HCT116 (cell line): ENCODE data around the gene PLEKHH2. TPM values are rescaled to one million over a fixed set of nuclear protein-coding genes. Genes with fewer than 3 reads are reported as not detected.

Experiments used
- ATAC-seq: fragments of 200-7000 bp; cut with Tn5 transposase; 2 replicates; pipeline ENCODE4 v1.9.1; 2020; ENCODE audit warnings: mild to moderate bottlenecking, moderate library complexity
- BruUV-seq: library from RNA; stranded (reverse); fragments of 400-500 nt; replicated peaks from 2 replicates; lab custom pipeline; 2021; lab: Mats Ljungman, UMichigan
- CTCF ChIA-PET: fragments of 300-600 bp; sonication (Branson Sonifier 250); formaldehyde crosslinking; loops from one replicate; lab custom pipeline; 2021; ENCODE audit warnings: antibody characterized with exemption; lab: Charles Lee
- POLR2A ChIA-PET: fragments of 300-600, 350-600 bp; sonication (Branson Sonifier 250); formaldehyde crosslinking; loops from one replicate; lab custom pipeline; 2021; ENCODE audit warnings: antibody characterized with exemption; lab: Charles Lee
- RAD21 ChIA-PET, 2 experiments: fragments of 300-600 bp; sonication (Branson Sonifier 250); formaldehyde crosslinking; loops; one replicate each; lab custom pipeline; 2023; ENCODE audit warnings: low total read pairs in 2 of 2; ENCODE audit not compliant: uncharacterized antibody in 2 of 2, unreplicated experiment in 2 of 2, low non-redundant PET in 1 of 2; lab: Charles Lee
- DNase-seq: peaks from one replicate; pipeline ENCODE4 v3.0.0-alpha.2; 2010; ENCODE audit warnings: low read depth, low spot score
- H2AFZ ChIP-seq: fragments of 200-600 bp; shearing (Covaris generic), sonication (generic); 2 replicates; pipeline ENCODE4 v1.6.1; 2017; ENCODE audit warnings: low read depth, mixed run types, mixed read lengths, antibody characterized with exemption, low read length; ENCODE audit not compliant: poor library complexity, severe bottlenecking
- H3K27ac ChIP-seq: 2 replicates; pipeline ENCODE4 v1.5.1; 2012; ENCODE audit warnings: low read depth, low read length
- H3K27me3 ChIP-seq: fragments of 200-600 bp; sonication (generic); 2 replicates; pipeline ENCODE4 v1.6.1; 2016; ENCODE audit warnings: mixed run types, low read length, mixed read lengths; ENCODE audit not compliant: insufficient read depth
- H3K36me3 ChIP-seq, 2 experiments: fragments of 200-500 bp in 1 of 2; fragments of 200-600 bp in 1 of 2; sonication (Bioruptor generic) in 1 of 2; sonication (generic) in 1 of 2; 2 replicates each; pipeline versions ENCODE4 v1.5.1 to v1.6.1; 2014 to 2016; ENCODE audit warnings: low read length in 2 of 2, inconsistent platforms in 1 of 2, mixed read lengths in 1 of 2, mixed run types in 1 of 2; ENCODE audit not compliant: insufficient read depth in 2 of 2, control insufficient read depth in 1 of 2
- H3K4me1 ChIP-seq, 2 experiments: fragments of 200-600 bp in 1 of 2; sonication (generic) in 1 of 2; 2 replicates each; pipeline versions ENCODE4 v1.5.1 to v1.6.1; 2012 to 2017; ENCODE audit warnings: low read length in 2 of 2, inconsistent platforms in 1 of 2, mild to moderate bottlenecking in 1 of 2, mixed read lengths in 1 of 2, mixed run types in 1 of 2, moderate library complexity in 1 of 2; ENCODE audit not compliant: insufficient read depth in 2 of 2, control insufficient read depth in 1 of 2
- H3K4me2 ChIP-seq: fragments of 200-600 bp; sonication (generic); 2 replicates; pipeline ENCODE4 v1.6.1; 2017; ENCODE audit warnings: mixed run types, low read length, mixed read lengths
- H3K4me3 ChIP-seq, 2 experiments: fragments of 200-600 bp in 1 of 2; sonication (generic) in 1 of 2; replicated peaks in 1 of 2; 2 replicates each; pipeline ENCODE4 v1.5.1; 2011 to 2016; ENCODE audit warnings: low read length in 2 of 2, control low read depth in 1 of 2, low read depth in 1 of 2, mild to moderate bottlenecking in 1 of 2, mixed read lengths in 1 of 2, mixed run types in 1 of 2
- H3K79me2 ChIP-seq: fragments of 200-600 bp; sonication (generic); 2 replicates; pipeline ENCODE4 v1.6.1; 2017; ENCODE audit warnings: mild to moderate bottlenecking, mixed run types, low read length, moderate library complexity, mixed read lengths; ENCODE audit not compliant: insufficient read depth
- H3K9ac ChIP-seq: fragments of 200-600 bp; sonication (generic); 2 replicates; pipeline ENCODE4 v1.6.1; 2016; ENCODE audit warnings: low read length, mixed read lengths
- H3K9me2 ChIP-seq: fragments of 200-600 bp; sonication (generic), shearing (Covaris generic); 2 replicates; pipeline ENCODE4 v1.6.1; 2017; ENCODE audit warnings: mixed run types, mild to moderate bottlenecking, moderate library complexity; ENCODE audit not compliant: insufficient read depth
- H3K9me3 ChIP-seq, 2 experiments: fragments of 200-500 bp in 1 of 2; fragments of 200-600 bp in 1 of 2; sonication (Bioruptor generic) in 1 of 2; sonication (generic) in 1 of 2; 2 replicates each; pipeline ENCODE4 v1.6.1; 2014 to 2017; ENCODE audit warnings: low read length in 2 of 2, mixed read lengths in 2 of 2, inconsistent platforms in 1 of 2, low read depth in 1 of 2, mild to moderate bottlenecking in 1 of 2, mixed run types in 1 of 2, moderate library complexity in 1 of 2; ENCODE audit not compliant: control insufficient read depth in 1 of 2, insufficient read depth in 1 of 2
- H4K20me1 ChIP-seq: fragments of 200-600 bp; sonication (generic), shearing (Covaris generic); 2 replicates; pipeline ENCODE4 v1.6.1; 2017; ENCODE audit warnings: mixed run types, mild to moderate bottlenecking, moderate library complexity; ENCODE audit not compliant: insufficient read depth
- ATF3 ChIP-seq: IDR thresholded peaks from 2 replicates; pipeline ENCODE4 v1.6.1; 2012
- CBX3 ChIP-seq: IDR thresholded peaks from 2 replicates; pipeline ENCODE4 v1.6.1; 2012; ENCODE audit warnings: low read depth
- CEBPB ChIP-seq: IDR thresholded peaks from 2 replicates; pipeline ENCODE4 v1.6.1; 2012; ENCODE audit warnings: low read depth
- ELF1 ChIP-seq: IDR thresholded peaks from 2 replicates; pipeline ENCODE4 v1.6.1; 2012; ENCODE audit warnings: low read depth, borderline replicate concordance
- EZH2phosphoT487 ChIP-seq: fragments of 200-600 bp; IDR thresholded peaks from 2 replicates; pipeline ENCODE4 v1.6.1; 2018; ENCODE audit warnings: antibody characterized with exemption, borderline replicate concordance
- FOSL1 ChIP-seq: IDR thresholded peaks from 2 replicates; pipeline ENCODE4 v1.6.1; 2012; ENCODE audit warnings: low read depth
- POLR2A ChIP-seq: IDR thresholded peaks from 2 replicates; pipeline ENCODE4 v1.7.0; 2011; ENCODE audit warnings: borderline replicate concordance; ENCODE audit not compliant: insufficient read depth, insufficient read length; ENCODE audit errors: extremely low read depth
- POLR2AphosphoS5 ChIP-seq: IDR thresholded peaks from 2 replicates; pipeline ENCODE4 v1.6.1; 2011; ENCODE audit warnings: mild to moderate bottlenecking, low read depth, low read length, moderate library complexity
- RAD21 ChIP-seq: IDR thresholded peaks from 2 replicates; pipeline ENCODE4 v1.6.1; 2012; ENCODE audit warnings: low read depth, mild to moderate bottlenecking
- SIN3A ChIP-seq: IDR thresholded peaks from 2 replicates; pipeline ENCODE4 v1.6.1; 2012; ENCODE audit warnings: low read depth
- SP1 ChIP-seq: IDR thresholded peaks from 2 replicates; pipeline ENCODE4 v1.6.1; 2012; ENCODE audit warnings: low read depth
- TCF7L2 ChIP-seq: IDR thresholded peaks from 2 replicates; pipeline ENCODE4 v1.7.0; 2011; ENCODE audit warnings: borderline replicate concordance, inconsistent platforms; ENCODE audit not compliant: insufficient read depth, insufficient read length; ENCODE audit errors: extremely low read depth
- YY1 ChIP-seq: IDR thresholded peaks from 2 replicates; pipeline ENCODE4 v1.6.1; 2011; ENCODE audit warnings: low read length, low read depth, moderate library complexity, mild to moderate bottlenecking; ENCODE audit not compliant: insufficient replicate concordance; ENCODE audit errors: extremely low read depth
- ZFX ChIP-seq: fragments of 450-650 bp; IDR thresholded peaks from 2 replicates; pipeline ENCODE4 v1.6.1; 2017
- ZNF274 ChIP-seq: fragments of 200-500 bp; sonication (Bioruptor generic); IDR thresholded peaks from 2 replicates; pipeline ENCODE4 v1.6.1; 2014; ENCODE audit warnings: mild to moderate bottlenecking, low read depth, low read length, inconsistent platforms
- intact Hi-C: fragments of 100-400 bp; cut with micrococcal nuclease; formaldehyde crosslinking; loops from 2 replicates; pipeline ENCODE4 v1.10.0; 2022
- total RNA-seq: library from RNA; stranded (reverse); gene quantifications from one replicate; pipeline ENCODE4 v1.2.1, GENCODE V29; 2021; ENCODE audit not compliant: unreplicated experiment
- TF ChIP-seq, protein P1 (sequence below): IDR thresholded peaks from 2 replicates; pipeline ENCODE4 v1.6.1; 2012
- TF ChIP-seq, protein P2 (sequence below): IDR thresholded peaks from 2 replicates; pipeline ENCODE4 v1.6.1; 2012; ENCODE audit warnings: low read depth

PLEKHH2 gene
- total RNA-seq, 1 experiment from 2014 or later, result 7.8 TPM

- no peaks in the 10 kb centered on the region for H3K36me3 ChIP-seq
- H3K27ac ChIP-seq, result no peak overlapping the region
- no peak for ATAC-seq
- TF ChIP-seq ATF3 (no peak), SIN3A (no peak), ELF1 (no peak), SP1 (no peak), EZH2phosphoT487 (no peak)
- TF ChIP-seq, protein P1, sequence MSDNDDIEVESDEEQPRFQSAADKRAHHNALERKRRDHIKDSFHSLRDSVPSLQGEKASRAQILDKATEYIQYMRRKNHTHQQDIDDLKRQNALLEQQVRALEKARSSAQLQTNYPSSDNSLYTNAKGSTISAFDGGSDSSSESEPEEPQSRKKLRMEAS, result no peak
- POLR2A ChIA-PET, result no interaction called here
- CTCF ChIA-PET, result no interaction called here
- H3K4me3 ChIP-seq, result no peak overlapping the region
- no TSS peak for BruUV-seq
- RAD21 ChIA-PET, result no interaction called here
- intact Hi-C loops, result no loop called here
- no peaks in the 10 kb centered on the region for H3K4me1 ChIP-seq
- no peak overlapping the region for H3K9ac ChIP-seq
- H2AFZ ChIP-seq, result no peak overlapping the region
- H3K4me2 ChIP-seq, result no peak overlapping the region
- H4K20me1 ChIP-seq, result no peaks in the 10 kb centered on the region
- DNase-seq, result no peak
- no peaks in the 10 kb centered on the region for H3K9me2 ChIP-seq
- no peaks in the 10 kb centered on the region for H3K79me2 ChIP-seq
- no peaks in the 10 kb centered on the region for H3K9me3 ChIP-seq
- H3K27me3 ChIP-seq, result no peaks in the 10 kb centered on the region
Observed at GRCh38 chr2:43810888-43811287, 173.8 kb downstream of the PLEKHH2 start.

DNA sequence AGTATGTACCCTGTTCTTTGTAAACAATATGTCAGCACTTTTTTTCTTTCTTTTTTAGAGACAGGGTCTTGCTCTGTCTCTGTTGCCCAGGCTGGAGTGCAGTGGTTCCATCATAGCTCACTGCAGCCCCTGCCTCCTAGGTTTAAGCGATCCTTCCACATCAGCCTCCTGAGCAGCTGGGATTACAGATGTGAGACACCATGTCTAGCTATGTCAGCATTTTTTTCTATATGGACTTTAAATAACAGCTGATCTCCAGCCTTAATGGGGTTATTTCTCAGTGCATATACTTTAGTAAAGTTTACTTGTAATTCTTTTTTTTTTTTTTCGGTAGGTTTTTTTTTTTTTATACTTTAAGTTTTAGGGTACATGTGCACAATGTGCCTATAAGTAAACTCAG is 174.9 kb downstream of the PLEKHH2 start:
- Histone ChIP-seq H4K20me1 (no peaks in the 10 kb centered on the region), H3K27me3 (no peaks in the 10 kb centered on the region), H3K4me1 (no peaks in the 10 kb centered on the region), H3K27ac (no peak overlapping the region), H3K4me3 (no peak overlapping the region), H3K4me2 (no peak overlapping the region), H3K36me3 (no peaks in the 10 kb centered on the region), H3K9me2 (no peaks in the 10 kb centered on the region), H3K9ac (no peak overlapping the region), H2AFZ (no peak overlapping the region), H3K79me2 (no peaks in the 10 kb centered on the region), H3K9me3 (no peaks in the 10 kb centered on the region)
- POLR2A ChIA-PET, result no interaction called here
- DNase-seq (no peak), ATAC-seq (no peak)
- RAD21 ChIA-PET, result no interaction called here
- CTCF ChIA-PET, result no interaction called here
- intact Hi-C loops, result no loop called here
- BruUV-seq, result no TSS peak
- TF ChIP-seq ELF1, result no peak
- no peak for TF ChIP-seq POLR2A
- TF ChIP-seq YY1, result no peak
- TF ChIP-seq CBX3, result no peak
- no peak for TF ChIP-seq TCF7L2
- TF ChIP-seq, protein P2, sequence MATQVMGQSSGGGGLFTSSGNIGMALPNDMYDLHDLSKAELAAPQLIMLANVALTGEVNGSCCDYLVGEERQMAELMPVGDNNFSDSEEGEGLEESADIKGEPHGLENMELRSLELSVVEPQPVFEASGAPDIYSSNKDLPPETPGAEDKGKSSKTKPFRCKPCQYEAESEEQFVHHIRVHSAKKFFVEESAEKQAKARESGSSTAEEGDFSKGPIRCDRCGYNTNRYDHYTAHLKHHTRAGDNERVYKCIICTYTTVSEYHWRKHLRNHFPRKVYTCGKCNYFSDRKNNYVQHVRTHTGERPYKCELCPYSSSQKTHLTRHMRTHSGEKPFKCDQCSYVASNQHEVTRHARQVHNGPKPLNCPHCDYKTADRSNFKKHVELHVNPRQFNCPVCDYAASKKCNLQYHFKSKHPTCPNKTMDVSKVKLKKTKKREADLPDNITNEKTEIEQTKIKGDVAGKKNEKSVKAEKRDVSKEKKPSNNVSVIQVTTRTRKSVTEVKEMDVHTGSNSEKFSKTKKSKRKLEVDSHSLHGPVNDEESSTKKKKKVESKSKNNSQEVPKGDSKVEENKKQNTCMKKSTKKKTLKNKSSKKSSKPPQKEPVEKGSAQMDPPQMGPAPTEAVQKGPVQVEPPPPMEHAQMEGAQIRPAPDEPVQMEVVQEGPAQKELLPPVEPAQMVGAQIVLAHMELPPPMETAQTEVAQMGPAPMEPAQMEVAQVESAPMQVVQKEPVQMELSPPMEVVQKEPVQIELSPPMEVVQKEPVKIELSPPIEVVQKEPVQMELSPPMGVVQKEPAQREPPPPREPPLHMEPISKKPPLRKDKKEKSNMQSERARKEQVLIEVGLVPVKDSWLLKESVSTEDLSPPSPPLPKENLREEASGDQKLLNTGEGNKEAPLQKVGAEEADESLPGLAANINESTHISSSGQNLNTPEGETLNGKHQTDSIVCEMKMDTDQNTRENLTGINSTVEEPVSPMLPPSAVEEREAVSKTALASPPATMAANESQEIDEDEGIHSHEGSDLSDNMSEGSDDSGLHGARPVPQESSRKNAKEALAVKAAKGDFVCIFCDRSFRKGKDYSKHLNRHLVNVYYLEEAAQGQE, result no peak
- no peak for TF ChIP-seq ZFX
- TF ChIP-seq SIN3A, result no peak
- TF ChIP-seq FOSL1, result no peak
- no peak for TF ChIP-seq ZNF274
- no peak for TF ChIP-seq POLR2AphosphoS5
- TF ChIP-seq CEBPB, result no peak
- no peak for TF ChIP-seq RAD21
